ENCODE measurements around the gene GPX5.

Gene GPX5

DNA sequence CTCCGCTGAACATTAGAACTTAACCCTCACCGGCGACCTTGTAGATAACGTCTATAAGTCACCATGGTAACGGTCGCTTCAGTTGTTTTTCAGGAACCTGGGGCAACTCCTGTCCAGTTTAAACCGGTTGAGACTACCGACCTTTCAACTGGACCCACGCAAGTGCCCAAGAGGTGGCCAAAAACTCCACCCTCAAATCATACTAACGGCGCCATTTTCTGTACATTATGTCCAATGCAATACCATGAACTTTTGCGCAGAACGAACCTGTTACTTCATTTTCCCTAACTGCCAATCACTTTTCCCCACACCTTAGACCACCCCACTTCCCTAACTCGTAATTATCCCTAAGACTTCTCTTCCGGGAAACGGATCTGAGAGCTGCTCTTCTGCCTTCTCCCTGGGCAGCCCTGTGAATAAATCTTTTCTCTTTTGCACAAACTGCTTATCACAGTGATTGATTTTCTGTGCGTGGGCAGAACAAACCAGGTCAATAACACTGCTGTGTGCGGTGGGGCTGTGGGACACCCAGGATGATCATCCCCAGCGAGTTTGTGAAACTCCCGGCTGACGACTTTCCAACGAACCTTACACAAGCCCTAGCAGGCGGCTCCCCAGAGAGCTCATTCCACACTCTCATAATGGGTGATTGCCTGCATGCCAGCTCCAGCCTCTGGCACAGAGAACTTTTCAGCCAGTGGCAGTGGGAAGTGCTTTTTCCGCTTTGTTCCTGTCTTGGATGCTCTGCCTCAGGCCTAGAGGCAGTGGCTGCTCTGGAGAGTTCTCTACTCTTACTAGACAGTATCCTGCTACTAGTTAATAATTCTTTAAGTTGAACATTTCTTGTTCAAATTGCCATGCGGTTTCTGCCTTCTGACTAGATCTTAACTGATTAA is 28.6 kb downstream of the GPX5 start:
- H2AFZ ChIP-seq (ENCODE audit: low read length) = no peak overlapping the region
- H3K79me2 ChIP-seq (ENCODE audit: insufficient read depth, low read length) = no peaks in the 10 kb centered on the region
- H3K27me3 ChIP-seq (ENCODE audit: insufficient read depth, low read length, poor library complexity, severe bottlenecking) = no peaks in the 10 kb centered on the region
- H3K9me3 ChIP-seq (ENCODE audit: insufficient read depth, low read depth, low read length) = no peaks in the 10 kb centered on the region
- no peaks in the 10 kb centered on the region for H4K20me1 ChIP-seq (ENCODE audit: insufficient read depth, low read length, poor library complexity, severe bottlenecking)
- no peak overlapping the region for H3K9ac ChIP-seq (ENCODE audit: low read depth, low read length, poor library complexity, severe bottlenecking)
- H3K9me2 ChIP-seq (replicated peaks; ENCODE audit: low read depth, low read length) = no peaks in the 10 kb centered on the region
- no peaks in the 10 kb centered on the region for H3F3A ChIP-seq (ENCODE audit: low read depth)
- H3K36me3 ChIP-seq (ENCODE audit: insufficient read depth, low read length) = no peaks in the 10 kb centered on the region
- H3K4me3 ChIP-seq (ENCODE audit: low read length, poor library complexity, severe bottlenecking) = no peak overlapping the region
- TF ChIP-seq, protein P1, sequence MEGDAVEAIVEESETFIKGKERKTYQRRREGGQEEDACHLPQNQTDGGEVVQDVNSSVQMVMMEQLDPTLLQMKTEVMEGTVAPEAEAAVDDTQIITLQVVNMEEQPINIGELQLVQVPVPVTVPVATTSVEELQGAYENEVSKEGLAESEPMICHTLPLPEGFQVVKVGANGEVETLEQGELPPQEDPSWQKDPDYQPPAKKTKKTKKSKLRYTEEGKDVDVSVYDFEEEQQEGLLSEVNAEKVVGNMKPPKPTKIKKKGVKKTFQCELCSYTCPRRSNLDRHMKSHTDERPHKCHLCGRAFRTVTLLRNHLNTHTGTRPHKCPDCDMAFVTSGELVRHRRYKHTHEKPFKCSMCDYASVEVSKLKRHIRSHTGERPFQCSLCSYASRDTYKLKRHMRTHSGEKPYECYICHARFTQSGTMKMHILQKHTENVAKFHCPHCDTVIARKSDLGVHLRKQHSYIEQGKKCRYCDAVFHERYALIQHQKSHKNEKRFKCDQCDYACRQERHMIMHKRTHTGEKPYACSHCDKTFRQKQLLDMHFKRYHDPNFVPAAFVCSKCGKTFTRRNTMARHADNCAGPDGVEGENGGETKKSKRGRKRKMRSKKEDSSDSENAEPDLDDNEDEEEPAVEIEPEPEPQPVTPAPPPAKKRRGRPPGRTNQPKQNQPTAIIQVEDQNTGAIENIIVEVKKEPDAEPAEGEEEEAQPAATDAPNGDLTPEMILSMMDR (conservative IDR thresholded peaks at IDR 0.05; ENCODE audit: low read length) = no peak
- no peak for TF ChIP-seq EZH2phosphoT487 (IDR thresholded peaks at IDR 0.05; ENCODE audit: borderline replicate concordance)
- no peak overlapping the region for H3K4me2 ChIP-seq (ENCODE audit: low read depth, low read length, poor library complexity, severe bottlenecking)
- no peaks in the 10 kb centered on the region for H3K4me1 ChIP-seq (ENCODE audit: insufficient read depth, low read length, poor library complexity, severe bottlenecking)

- Histone ChIP-seq H3K9me3 (ENCODE audit: insufficient read depth, low read depth, low read length) (no peaks in the 10 kb centered on the region), H3K4me1 (ENCODE audit: insufficient read depth, low read length, poor library complexity, severe bottlenecking) (no peaks in the 10 kb centered on the region), H3K27me3 (ENCODE audit: insufficient read depth, low read length, poor library complexity, severe bottlenecking) (no peaks in the 10 kb centered on the region), H3K9me2 (replicated peaks; ENCODE audit: low read depth, low read length) (no peaks in the 10 kb centered on the region), H3K79me2 (ENCODE audit: insufficient read depth, low read length) (no peaks in the 10 kb centered on the region), H4K20me1 (ENCODE audit: insufficient read depth, low read length, poor library complexity, severe bottlenecking) (no peaks in the 10 kb centered on the region), H3K4me3 (ENCODE audit: low read length, poor library complexity, severe bottlenecking) (no peak overlapping the region), H2AFZ (ENCODE audit: low read length) (no peak overlapping the region), H3K36me3 (ENCODE audit: insufficient read depth, low read length) (no peaks in the 10 kb centered on the region), H3K4me2 (ENCODE audit: low read depth, low read length, poor library complexity, severe bottlenecking) (no peak overlapping the region), H3F3A (ENCODE audit: low read depth) (no peaks in the 10 kb centered on the region), H3K9ac (ENCODE audit: low read depth, low read length, poor library complexity, severe bottlenecking) (no peak overlapping the region)
- TF ChIP-seq EZH2phosphoT487 (IDR thresholded peaks at IDR 0.05; ENCODE audit: borderline replicate concordance) = no peak
- TF ChIP-seq, protein P1 (conservative IDR thresholded peaks at IDR 0.05; ENCODE audit: low read length) = no peak
Observed at GRCh38 chr6:28555136-28555535, 29.5 kb downstream of the GPX5 start.

- H3K9me2 ChIP-seq (replicated peaks; ENCODE audit: low read depth, low read length) = no peaks in the 10 kb centered on the region
- no peaks in the 10 kb centered on the region for H3K36me3 ChIP-seq (ENCODE audit: insufficient read depth, low read length)
- H3K4me1 ChIP-seq (ENCODE audit: insufficient read depth, low read length, poor library complexity, severe bottlenecking) = no peaks in the 10 kb centered on the region
- no peak overlapping the region for H2AFZ ChIP-seq (ENCODE audit: low read length)
- no peaks in the 10 kb centered on the region for H3K79me2 ChIP-seq (ENCODE audit: insufficient read depth, low read length)
- H3K9ac ChIP-seq (ENCODE audit: low read depth, low read length, poor library complexity, severe bottlenecking) = no peak overlapping the region
- H3F3A ChIP-seq (ENCODE audit: low read depth) = no peaks in the 10 kb centered on the region
- no peaks in the 10 kb centered on the region for H3K9me3 ChIP-seq (ENCODE audit: insufficient read depth, low read depth, low read length)
- H3K4me3 ChIP-seq (ENCODE audit: low read length, poor library complexity, severe bottlenecking) = no peak overlapping the region
- H4K20me1 ChIP-seq (ENCODE audit: insufficient read depth, low read length, poor library complexity, severe bottlenecking) = no peaks in the 10 kb centered on the region
- H3K4me2 ChIP-seq (ENCODE audit: low read depth, low read length, poor library complexity, severe bottlenecking) = no peak overlapping the region
- no peaks in the 10 kb centered on the region for H3K27me3 ChIP-seq (ENCODE audit: insufficient read depth, low read length, poor library complexity, severe bottlenecking)
- TF ChIP-seq EZH2phosphoT487 (IDR thresholded peaks at IDR 0.05; ENCODE audit: borderline replicate concordance) = no peak
- TF ChIP-seq, protein P1 (conservative IDR thresholded peaks at IDR 0.05; ENCODE audit: low read length) = no peak
Observed at GRCh38 chr6:28558629-28559028, 32.9 kb downstream of the GPX5 start.
